Neutrophil (primary cell): ENCODE measurements around the gene PARD3.
"Not testable (repeated sequence)": the region's sequence is repeated elsewhere in the genome, so short reads cannot be mapped to it uniquely, and the experiment has no call there.

Experiments
- H3K27ac ChIP-seq: fragments of 200-600 bp; sonication (generic); 2 replicates; pipeline ENCODE4 v1.5.1; 2016; ENCODE audit warnings: mild to moderate bottlenecking, moderate library complexity
- H3K27me3 ChIP-seq: fragments of 200-600 bp; sonication (generic); 2 replicates; pipeline ENCODE4 v1.6.0; 2016; ENCODE audit warnings: mild to moderate bottlenecking
- H3K36me3 ChIP-seq: fragments of 200-600 bp; sonication (generic); 2 replicates; pipeline ENCODE4 v1.5.1; 2017
- H3K4me1 ChIP-seq, 2 experiments: fragments of 200-600 bp in 1 of 2; sonication (generic) in 1 of 2; 1 replicate in 1 of 2; 2 replicates in 1 of 2; pipeline versions ENCODE4 v1.5.1 to v1.6.1; 2013 to 2016; ENCODE audit warnings: low read depth in 1 of 2, low read length in 1 of 2, mild to moderate bottlenecking in 1 of 2, moderate library complexity in 1 of 2; ENCODE audit not compliant: control insufficient read depth in 1 of 2, insufficient read depth in 1 of 2
- H3K4me3 ChIP-seq, 2 experiments: fragments of 200-600 bp in 1 of 2; sonication (generic) in 1 of 2; 1 replicate in 1 of 2; 2 replicates in 1 of 2; pipeline ENCODE4 v1.5.1; 2013 to 2016; ENCODE audit warnings: low read depth in 1 of 2, low read length in 1 of 2, mild to moderate bottlenecking in 1 of 2, moderate library complexity in 1 of 2
- H3K9me3 ChIP-seq: fragments of 200-600 bp; sonication (generic); 2 replicates; pipeline ENCODE4 v1.5.1; 2016
- TF ChIP-seq, protein P1 (sequence below): fragments of 200-600 bp; sonication (generic); IDR thresholded peaks from 2 replicates; pipeline ENCODE4 v1.5.1; 2016; ENCODE audit warnings: antibody characterized with exemption

PARD3 gene

GRCh38 chr10:34454590-34455261, 360.4 kb downstream of the PARD3 start:
- Histone ChIP-seq H3K27me3 (no peaks in the 10 kb centered on the region), H3K36me3 (no peaks in the 10 kb centered on the region), H3K9me3 (no peaks in the 10 kb centered on the region), H3K4me3 (no peak overlapping the region), H3K4me1 (no peaks in the 10 kb centered on the region), H3K27ac (no peak overlapping the region)
- TF ChIP-seq, protein P1, sequence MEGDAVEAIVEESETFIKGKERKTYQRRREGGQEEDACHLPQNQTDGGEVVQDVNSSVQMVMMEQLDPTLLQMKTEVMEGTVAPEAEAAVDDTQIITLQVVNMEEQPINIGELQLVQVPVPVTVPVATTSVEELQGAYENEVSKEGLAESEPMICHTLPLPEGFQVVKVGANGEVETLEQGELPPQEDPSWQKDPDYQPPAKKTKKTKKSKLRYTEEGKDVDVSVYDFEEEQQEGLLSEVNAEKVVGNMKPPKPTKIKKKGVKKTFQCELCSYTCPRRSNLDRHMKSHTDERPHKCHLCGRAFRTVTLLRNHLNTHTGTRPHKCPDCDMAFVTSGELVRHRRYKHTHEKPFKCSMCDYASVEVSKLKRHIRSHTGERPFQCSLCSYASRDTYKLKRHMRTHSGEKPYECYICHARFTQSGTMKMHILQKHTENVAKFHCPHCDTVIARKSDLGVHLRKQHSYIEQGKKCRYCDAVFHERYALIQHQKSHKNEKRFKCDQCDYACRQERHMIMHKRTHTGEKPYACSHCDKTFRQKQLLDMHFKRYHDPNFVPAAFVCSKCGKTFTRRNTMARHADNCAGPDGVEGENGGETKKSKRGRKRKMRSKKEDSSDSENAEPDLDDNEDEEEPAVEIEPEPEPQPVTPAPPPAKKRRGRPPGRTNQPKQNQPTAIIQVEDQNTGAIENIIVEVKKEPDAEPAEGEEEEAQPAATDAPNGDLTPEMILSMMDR, result no peak

DNA sequence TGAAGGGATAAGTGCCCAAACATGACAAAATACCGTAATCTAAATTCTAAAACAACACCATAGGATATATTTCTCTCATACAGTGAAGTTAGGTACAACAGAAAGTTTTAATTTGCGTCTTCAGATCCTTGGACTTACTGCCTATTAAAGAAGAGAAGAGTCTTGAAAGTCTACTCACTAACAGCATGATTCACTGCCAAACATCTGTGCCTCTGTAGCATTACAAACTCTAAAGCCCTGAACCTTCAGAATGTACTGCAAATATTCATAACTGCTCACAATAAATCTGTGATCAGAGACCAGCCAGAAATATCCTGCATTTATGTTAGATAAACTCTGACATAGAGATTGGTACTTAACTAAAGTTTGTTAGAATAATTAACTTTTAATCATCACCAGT, 365.3 kb downstream of the PARD3 start:
- no peaks in the 10 kb centered on the region for H3K9me3 ChIP-seq
- no peaks in the 10 kb centered on the region for H3K27me3 ChIP-seq
- TF ChIP-seq, protein P1, result no peak
- H3K27ac ChIP-seq, result no peak overlapping the region
- no peaks in the 10 kb centered on the region for H3K36me3 ChIP-seq
- H3K4me3 ChIP-seq, result no peak overlapping the region
- no peaks in the 10 kb centered on the region for H3K4me1 ChIP-seq

DNA sequence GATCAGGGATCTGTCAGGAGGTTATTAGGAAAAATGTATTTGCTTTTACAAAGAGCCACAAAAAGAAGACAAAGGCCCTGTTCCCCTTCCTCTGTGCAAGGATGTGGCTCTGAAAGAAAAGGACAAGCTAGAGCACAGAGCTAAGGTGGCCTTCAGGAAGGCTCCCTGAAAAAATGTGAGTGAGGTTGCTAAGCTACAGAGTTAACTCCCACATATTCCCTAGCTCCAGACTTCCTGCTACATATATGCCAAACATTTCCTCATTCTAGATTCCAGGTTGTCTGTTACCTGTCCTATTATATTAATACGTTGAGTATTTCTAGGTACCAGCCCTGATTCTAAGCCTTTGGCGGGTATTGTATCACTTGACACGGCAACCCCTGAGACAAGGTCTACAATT, 369.0 kb downstream of the PARD3 start:
- no peaks in the 10 kb centered on the region for H3K27me3 ChIP-seq
- no peak overlapping the region for H3K4me3 ChIP-seq
- no peaks in the 10 kb centered on the region for H3K36me3 ChIP-seq
- TF ChIP-seq, protein P1, result no peak
- no peaks in the 10 kb centered on the region for H3K9me3 ChIP-seq
- H3K27ac ChIP-seq, result no peak overlapping the region
- no peaks in the 10 kb centered on the region for H3K4me1 ChIP-seq

- TF ChIP-seq, protein P1, result no peak
- no peak overlapping the region for H3K4me3 ChIP-seq
- no peaks in the 10 kb centered on the region for H3K36me3 ChIP-seq
- no peak overlapping the region for H3K27ac ChIP-seq
- H3K9me3 ChIP-seq, result no peaks in the 10 kb centered on the region
- H3K27me3 ChIP-seq, result no peaks in the 10 kb centered on the region
- H3K4me1 ChIP-seq, result no peaks in the 10 kb centered on the region
These were observed 370.6 kb downstream of the PARD3 start for GRCh38 chr10:34444223-34445183.

GRCh38 chr10:34439386-34439785, 375.7 kb downstream of the PARD3 start:
- not testable (repeated sequence) for H3K36me3 ChIP-seq, H3K4me3 ChIP-seq, H3K27me3 ChIP-seq, H3K4me1 ChIP-seq, H3K27ac ChIP-seq, H3K9me3 ChIP-seq

DNA sequence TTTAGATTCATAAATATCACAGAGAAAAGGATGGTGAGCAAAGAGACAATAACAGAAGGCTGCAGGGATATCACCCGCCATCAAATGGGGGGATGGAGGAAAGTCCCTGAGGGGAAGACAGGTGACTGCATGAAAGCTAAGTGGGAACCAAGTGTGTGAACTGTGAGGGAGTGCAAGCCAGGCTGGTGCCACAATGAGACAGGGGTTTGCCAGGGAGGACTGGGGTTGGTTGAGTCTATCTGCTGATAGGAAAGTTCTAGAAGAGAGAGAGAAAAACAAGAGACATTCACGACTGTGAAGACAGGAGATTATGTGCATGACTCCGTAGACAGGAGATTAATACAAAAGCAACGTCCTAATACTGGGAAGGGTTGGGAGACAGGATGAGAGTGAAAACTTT, 376.4 kb downstream of the PARD3 start:
- Histone ChIP-seq H3K27ac (no peak overlapping the region), H3K36me3 (no peaks in the 10 kb centered on the region), H3K4me3 (no peak overlapping the region), H3K27me3 (no peaks in the 10 kb centered on the region), H3K9me3 (no peaks in the 10 kb centered on the region), H3K4me1 (no peaks in the 10 kb centered on the region)
- TF ChIP-seq, protein P1, result no peak
